ENCODE results near the gene IL21R. TPM values are rescaled to one million over a fixed set of nuclear protein-coding genes. Genes with fewer than 3 reads are reported as not detected.

IL21R gene
- total RNA-seq, 4 donors from 2014 or later = 0.23 to 0.40 (median 0.25) TPM; not detected in 1

DNA sequence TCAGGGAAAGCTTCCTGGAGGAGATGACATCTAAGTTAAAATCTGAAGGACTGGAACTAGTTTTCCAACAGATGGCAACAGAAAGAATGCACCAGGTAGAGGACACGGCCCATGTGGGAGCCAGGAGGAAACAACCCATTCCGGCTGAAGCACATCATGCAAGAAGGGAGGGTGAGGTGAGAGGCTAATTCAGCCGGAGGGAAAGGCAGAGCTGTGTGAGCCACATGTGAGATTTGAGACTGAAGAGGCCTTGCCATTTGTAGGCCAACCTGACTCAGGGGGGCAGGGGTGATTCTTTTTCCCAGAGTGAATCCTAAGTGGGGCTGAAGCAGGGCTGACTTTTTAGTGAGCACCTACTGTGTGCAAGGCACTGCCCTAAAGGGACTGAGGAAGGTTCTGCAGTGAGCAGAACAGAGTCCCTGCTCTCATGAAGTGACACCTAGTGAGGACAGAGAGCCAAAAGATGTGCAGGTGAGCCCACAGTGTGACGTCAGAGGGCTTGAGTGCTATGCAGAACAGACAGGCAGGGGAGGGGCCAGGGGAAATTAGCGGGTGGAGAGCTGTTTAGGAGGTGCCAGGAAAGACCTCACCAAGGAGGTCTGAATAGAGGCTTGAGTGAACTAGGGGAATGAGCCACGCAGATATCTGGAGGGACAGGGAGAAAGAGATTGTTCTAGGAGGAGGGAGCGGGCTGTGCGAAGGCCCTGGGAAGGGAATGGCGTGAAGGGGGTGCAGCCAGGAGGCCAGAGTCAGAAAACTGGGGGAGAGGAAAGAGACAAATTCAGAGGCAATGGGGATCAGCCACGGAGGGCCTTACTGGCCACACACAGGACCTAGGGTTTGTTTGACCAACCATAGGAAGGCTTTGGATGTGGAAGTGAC lies 19.8 kb upstream of the IL21R start:
- H3K4me3 ChIP-seq = no peak overlapping the region
- WGBS, 2 donors (ENCODE audit: low coverage in 1 of 2) = 70 to 71% methylated on average over 9 to 10 of the region's 10 CpGs
- peaks cover 0 to 42% (median 0%) of the 10 kb centered on the region in 3 donors for H3K9me3 ChIP-seq
- TF ChIP-seq POLR2A (IDR thresholded peaks at IDR 0.05) (no peak), EP300 (IDR thresholded peaks at IDR 0.05) (no peak), POLR2AphosphoS5 (IDR thresholded peaks at IDR 0.05) (no peak)
- TF ChIP-seq, protein P1, sequence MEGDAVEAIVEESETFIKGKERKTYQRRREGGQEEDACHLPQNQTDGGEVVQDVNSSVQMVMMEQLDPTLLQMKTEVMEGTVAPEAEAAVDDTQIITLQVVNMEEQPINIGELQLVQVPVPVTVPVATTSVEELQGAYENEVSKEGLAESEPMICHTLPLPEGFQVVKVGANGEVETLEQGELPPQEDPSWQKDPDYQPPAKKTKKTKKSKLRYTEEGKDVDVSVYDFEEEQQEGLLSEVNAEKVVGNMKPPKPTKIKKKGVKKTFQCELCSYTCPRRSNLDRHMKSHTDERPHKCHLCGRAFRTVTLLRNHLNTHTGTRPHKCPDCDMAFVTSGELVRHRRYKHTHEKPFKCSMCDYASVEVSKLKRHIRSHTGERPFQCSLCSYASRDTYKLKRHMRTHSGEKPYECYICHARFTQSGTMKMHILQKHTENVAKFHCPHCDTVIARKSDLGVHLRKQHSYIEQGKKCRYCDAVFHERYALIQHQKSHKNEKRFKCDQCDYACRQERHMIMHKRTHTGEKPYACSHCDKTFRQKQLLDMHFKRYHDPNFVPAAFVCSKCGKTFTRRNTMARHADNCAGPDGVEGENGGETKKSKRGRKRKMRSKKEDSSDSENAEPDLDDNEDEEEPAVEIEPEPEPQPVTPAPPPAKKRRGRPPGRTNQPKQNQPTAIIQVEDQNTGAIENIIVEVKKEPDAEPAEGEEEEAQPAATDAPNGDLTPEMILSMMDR (IDR thresholded peaks at IDR 0.05) = no peak
- peaks cover 10% of the 10 kb centered on the region for H3K27me3 ChIP-seq
- no peaks in the 10 kb centered on the region for H3K4me1 ChIP-seq
- no peaks in the 10 kb centered on the region for H3K36me3 ChIP-seq
- ATAC-seq = no peak
- H3K27ac ChIP-seq = no peak overlapping the region

DNA sequence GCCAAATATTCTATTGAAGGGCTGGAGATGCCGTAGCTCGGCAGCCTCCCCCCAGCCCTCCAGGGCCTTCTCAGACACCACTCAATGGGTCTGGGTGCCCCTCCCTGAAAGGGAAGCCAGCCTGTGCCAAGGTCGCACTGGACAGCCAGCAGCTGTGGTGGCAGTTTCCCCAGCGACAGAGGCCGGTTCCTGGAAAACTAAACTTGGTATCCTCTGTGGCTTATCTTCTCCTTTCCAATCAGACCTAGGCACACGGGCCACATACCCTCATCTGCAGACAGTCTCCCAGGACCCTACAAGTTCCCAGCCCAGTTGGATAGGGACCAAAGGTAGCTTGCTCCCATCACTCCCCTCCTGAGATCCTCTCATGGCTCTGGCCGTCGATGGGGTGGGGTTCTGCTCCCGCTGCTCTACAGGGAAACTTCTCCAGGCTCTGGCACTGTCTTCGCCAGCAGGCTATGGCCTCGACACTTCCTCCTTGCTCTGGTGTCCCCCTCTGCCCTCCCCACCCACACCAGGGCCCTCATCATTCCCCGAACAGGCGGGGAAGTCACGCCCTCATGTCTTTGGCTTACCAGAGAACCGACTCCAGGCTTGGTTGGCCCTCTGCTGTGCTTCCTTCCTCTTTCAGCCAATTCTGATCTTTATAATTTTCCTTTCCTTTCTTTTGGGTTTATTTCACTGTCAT lies 18.3 kb upstream of the IL21R start:
- Histone ChIP-seq H3K27ac (no peak overlapping the region), H3K4me1 (no peaks in the 10 kb centered on the region), H3K27me3 (peaks cover 16% of the 10 kb centered on the region), H3K4me3 (no peak overlapping the region), H3K9me3 (peaks cover 0 to 42% (median 0%) of the 10 kb centered on the region in 3 donors), H3K36me3 (no peaks in the 10 kb centered on the region)
- WGBS, 2 donors (ENCODE audit: low coverage in 1 of 2) = 75 to 78% methylated on average over 5 to 10 of the region's 15 CpGs
- peak; percentile 66 for ATAC-seq
- TF ChIP-seq, protein P1 (IDR thresholded peaks at IDR 0.05) = no peak
- no peak for TF ChIP-seq EP300 (IDR thresholded peaks at IDR 0.05)
- no peak for TF ChIP-seq POLR2A (IDR thresholded peaks at IDR 0.05)
- TF ChIP-seq POLR2AphosphoS5 (IDR thresholded peaks at IDR 0.05) = no peak

DNA sequence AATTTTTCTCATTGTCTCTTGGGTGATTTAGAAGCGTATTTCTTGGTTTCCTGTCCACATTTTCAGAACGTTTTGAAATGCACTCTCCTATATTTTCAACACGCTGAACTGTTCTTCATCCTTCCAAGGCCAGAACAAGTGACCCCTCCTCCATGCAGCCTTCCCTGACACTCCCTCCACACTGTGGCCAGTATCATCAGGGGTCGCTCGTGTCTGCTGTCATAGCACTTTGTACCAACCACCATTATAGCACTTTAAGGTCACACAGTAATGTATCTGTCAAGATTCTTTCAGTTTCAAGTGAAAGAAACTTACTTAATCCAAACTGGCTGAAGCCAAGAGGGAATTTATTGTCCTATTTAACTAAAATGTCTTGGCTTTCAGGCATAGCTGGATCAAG lies 17.5 kb upstream of the IL21R start:
- peaks cover 23% of the 10 kb centered on the region for H3K27me3 ChIP-seq
- no peak overlapping the region for H3K4me3 ChIP-seq
- TF ChIP-seq, protein P1 (IDR thresholded peaks at IDR 0.05) = no peak
- no peak for TF ChIP-seq EP300 (IDR thresholded peaks at IDR 0.05)
- no peak for TF ChIP-seq POLR2A (IDR thresholded peaks at IDR 0.05)
- no peak for TF ChIP-seq POLR2AphosphoS5 (IDR thresholded peaks at IDR 0.05)
- ATAC-seq = no peak
- peaks cover 0 to 42% (median 0%) of the 10 kb centered on the region in 3 donors for H3K9me3 ChIP-seq
- WGBS, 2 donors (ENCODE audit: low coverage in 1 of 2) = 60 to 88% methylated on average over 4 of the region's 5 CpGs
- H3K27ac ChIP-seq = no peak overlapping the region
- H3K36me3 ChIP-seq = no peaks in the 10 kb centered on the region
- no peaks in the 10 kb centered on the region for H3K4me1 ChIP-seq

DNA sequence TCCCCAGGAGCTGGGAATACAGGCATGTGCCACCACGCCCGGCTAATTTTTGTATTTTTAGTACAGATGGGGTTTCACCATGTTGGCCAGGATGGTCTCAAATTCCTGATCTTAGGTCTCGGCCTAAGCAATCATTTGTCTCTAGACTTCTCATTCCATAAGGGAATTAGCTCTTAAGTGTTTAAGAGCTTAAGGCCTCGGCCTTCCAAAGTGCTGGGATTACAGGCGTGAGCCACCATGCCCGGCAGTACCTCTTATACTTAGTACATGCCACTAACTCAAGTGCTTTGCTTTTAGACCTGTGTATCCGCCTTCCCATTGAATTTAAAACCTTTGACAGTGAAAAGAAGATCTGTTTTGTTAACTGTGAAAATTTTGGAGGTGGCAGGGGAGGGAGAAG lies 16.6 kb upstream of the IL21R start:
- Histone ChIP-seq H3K9me3 (peaks cover 0 to 42% (median 0%) of the 10 kb centered on the region in 3 donors), H3K4me3 (no peak overlapping the region), H3K36me3 (no peaks in the 10 kb centered on the region), H3K27ac (no peak overlapping the region), H3K27me3 (peaks cover 27% of the 10 kb centered on the region), H3K4me1 (no peaks in the 10 kb centered on the region)
- no peak for ATAC-seq
- TF ChIP-seq, protein P1 (IDR thresholded peaks at IDR 0.05) = no peak
- TF ChIP-seq POLR2AphosphoS5 (IDR thresholded peaks at IDR 0.05) (no peak), EP300 (IDR thresholded peaks at IDR 0.05) (no peak), POLR2A (IDR thresholded peaks at IDR 0.05) (no peak)
- WGBS, 2 donors (ENCODE audit: low coverage in 1 of 2) = 89 to 92% methylated on average over 3 of the region's 7 CpGs
